ENCODE measurements around the gene LZTS2. TPM values are rescaled to one million over a fixed set of nuclear protein-coding genes. Genes with fewer than 3 reads are reported as not detected.
A peak's percentile ranks its signal among the peaks of the same experiment; 100 is the strongest.

LZTS2 gene
- total and polyA plus RNA-seq, 10 of the 15 experiments (the other 5 are each of a cell fraction or from before 2014, with no cell fraction given): 0.08 to 13.4 (median 7.2) TPM

GRCh38 chr10:101031796-101032636 lies 32.4 kb downstream of the LZTS2 start (continued):
- TF ChIP-seq E2F8 (IDR thresholded peaks at IDR 0.05; ENCODE audit: low read depth, partially characterized antibody) (no peak), MTA2 (IDR thresholded peaks at IDR 0.05; ENCODE audit: low read depth) (no peak), ETV6 (conservative IDR thresholded peaks at IDR 0.05 in 1 of 2, IDR thresholded peaks at IDR 0.05 in 1 of 2; ENCODE audit: borderline replicate concordance in 1 of 2, low read depth in 1 of 2) (no peak), BCL11A (IDR thresholded peaks at IDR 0.05; ENCODE audit: low read depth, low read length) (no peak), IRF3 (IDR thresholded peaks at IDR 0.05) (no peak), ZNF217 (IDR thresholded peaks at IDR 0.05) (no peak), ZBED1 (IDR thresholded peaks at IDR 0.05; ENCODE audit: borderline replicate concordance) (no peak), ZNF687 (IDR thresholded peaks at IDR 0.05) (no peak), HDGF (IDR thresholded peaks at IDR 0.05) (0 out of 2 replicates have a peak, but pooled peaks have one; percentile 55), CBFB (IDR thresholded peaks at IDR 0.05; ENCODE audit: low read depth) (no peak), ZNF207 (IDR thresholded peaks at IDR 0.05; ENCODE audit: borderline replicate concordance) (no peak), GATAD2B (conservative IDR thresholded peaks at IDR 0.05; ENCODE audit: low read depth) (no peak), HCFC1 (IDR thresholded peaks at IDR 0.05; ENCODE audit: low read length) (no peak), ZBTB33 (IDR thresholded peaks at IDR 0.05) (no peak), PKNOX1 (IDR thresholded peaks at IDR 0.05) (peak; percentile 76), NFXL1 (IDR thresholded peaks at IDR 0.05; ENCODE audit: borderline replicate concordance) (no peak), MXI1 (IDR thresholded peaks at IDR 0.05; ENCODE audit: low read depth, low read length) (peak; percentile 4; the same call in 1 of the 2 replicates), GABPA (IDR thresholded peaks at IDR 0.05; ENCODE audit: low read depth) (no peak)
